ENCODE data around the gene ACKR4.

GRCh38 chr3:132616780-132617179 is 19.7 kb downstream of the ACKR4 start:
- TF ChIP-seq POLR2AphosphoS5 (IDR thresholded peaks at IDR 0.05) (no peak), CTCF (IDR thresholded peaks at IDR 0.05) (no peak)
